ENCODE data around the gene IL31.

The IL31 gene

GRCh38 chr12:122138616-122139015 is 35.4 kb downstream of the IL31 start:
- Histone ChIP-seq H3K27ac (ENCODE audit: low read depth, low read length) (no peak overlapping the region), H3K36me3 (ENCODE audit: insufficient read depth, low read length) (no peaks in the 10 kb centered on the region), H2AFZ (ENCODE audit: low read length, unreplicated experiment) (no peak overlapping the region), H3K27me3 (ENCODE audit: insufficient read depth, low read length) (no peaks in the 10 kb centered on the region), H3K4me1 (ENCODE audit: control insufficient read depth, insufficient read depth, low read length, unreplicated experiment) (no peaks in the 10 kb centered on the region), H3K79me2 (ENCODE audit: control insufficient read depth, insufficient read depth, low read length, unreplicated experiment) (no peaks in the 10 kb centered on the region), H3K4me3 (ENCODE audit: low read depth, low read length) (no peak overlapping the region)

- Histone ChIP-seq H3K4me3 (ENCODE audit: low read depth, low read length) (no peak overlapping the region), H3K4me1 (ENCODE audit: control insufficient read depth, insufficient read depth, low read length, unreplicated experiment) (no peaks in the 10 kb centered on the region), H3K27ac (ENCODE audit: low read depth, low read length) (no peak overlapping the region), H3K36me3 (ENCODE audit: insufficient read depth, low read length) (no peaks in the 10 kb centered on the region), H2AFZ (ENCODE audit: low read length, unreplicated experiment) (no peak overlapping the region), H3K79me2 (ENCODE audit: control insufficient read depth, insufficient read depth, low read length, unreplicated experiment) (no peaks in the 10 kb centered on the region), H3K27me3 (ENCODE audit: insufficient read depth, low read length) (no peaks in the 10 kb centered on the region)
Observed at GRCh38 chr12:122138181-122138580, 35.8 kb downstream of the IL31 start.

GRCh38 chr12:122137681-122138080 is 36.3 kb downstream of the IL31 start:
- no peaks in the 10 kb centered on the region for H3K36me3 ChIP-seq (ENCODE audit: insufficient read depth, low read length)
- no peaks in the 10 kb centered on the region for H3K79me2 ChIP-seq (ENCODE audit: control insufficient read depth, insufficient read depth, low read length, unreplicated experiment)
- H3K4me3 ChIP-seq (ENCODE audit: low read depth, low read length): no peak overlapping the region
- no peak overlapping the region for H3K27ac ChIP-seq (ENCODE audit: low read depth, low read length)
- no peak overlapping the region for H2AFZ ChIP-seq (ENCODE audit: low read length, unreplicated experiment)
- H3K27me3 ChIP-seq (ENCODE audit: insufficient read depth, low read length): no peaks in the 10 kb centered on the region
- H3K4me1 ChIP-seq (ENCODE audit: control insufficient read depth, insufficient read depth, low read length, unreplicated experiment): no peaks in the 10 kb centered on the region

- Histone ChIP-seq H3K4me3 (ENCODE audit: low read depth, low read length) (no peak overlapping the region), H3K27ac (ENCODE audit: low read depth, low read length) (no peak overlapping the region), H3K79me2 (ENCODE audit: control insufficient read depth, insufficient read depth, low read length, unreplicated experiment) (no peaks in the 10 kb centered on the region), H3K4me1 (ENCODE audit: control insufficient read depth, insufficient read depth, low read length, unreplicated experiment) (no peaks in the 10 kb centered on the region), H2AFZ (ENCODE audit: low read length, unreplicated experiment) (no peak overlapping the region), H3K36me3 (ENCODE audit: insufficient read depth, low read length) (no peaks in the 10 kb centered on the region), H3K27me3 (ENCODE audit: insufficient read depth, low read length) (no peaks in the 10 kb centered on the region)
Observed at GRCh38 chr12:122137229-122137628, 36.8 kb downstream of the IL31 start.

GRCh38 chr12:122135437-122136031 is 38.5 kb downstream of the IL31 start:
- peaks cover 3% of the 10 kb centered on the region for H3K4me1 ChIP-seq (ENCODE audit: control insufficient read depth, insufficient read depth, low read length, unreplicated experiment)
- no peaks in the 10 kb centered on the region for H3K36me3 ChIP-seq (ENCODE audit: insufficient read depth, low read length)
- H2AFZ ChIP-seq (ENCODE audit: low read length, unreplicated experiment): no peak overlapping the region
- H3K27ac ChIP-seq (ENCODE audit: low read depth, low read length): no peak overlapping the region
- no peaks in the 10 kb centered on the region for H3K79me2 ChIP-seq (ENCODE audit: control insufficient read depth, insufficient read depth, low read length, unreplicated experiment)
- H3K4me3 ChIP-seq (ENCODE audit: low read depth, low read length): no peak overlapping the region
- no peaks in the 10 kb centered on the region for H3K27me3 ChIP-seq (ENCODE audit: insufficient read depth, low read length)

- Histone ChIP-seq H3K27ac (ENCODE audit: low read depth, low read length) (no peak overlapping the region), H3K4me3 (ENCODE audit: low read depth, low read length) (no peak overlapping the region), H3K79me2 (ENCODE audit: control insufficient read depth, insufficient read depth, low read length, unreplicated experiment) (no peaks in the 10 kb centered on the region), H3K36me3 (ENCODE audit: insufficient read depth, low read length) (peaks cover 6% of the 10 kb centered on the region; the same call in 1 of the 2 replicates), H2AFZ (ENCODE audit: low read length, unreplicated experiment) (no peak overlapping the region), H3K4me1 (ENCODE audit: control insufficient read depth, insufficient read depth, low read length, unreplicated experiment) (peaks cover 12% of the 10 kb centered on the region), H3K27me3 (ENCODE audit: insufficient read depth, low read length) (no peaks in the 10 kb centered on the region)
Observed at GRCh38 chr12:122133192-122133950, 40.6 kb downstream of the IL31 start.

GRCh38 chr12:122130150-122130549 is 43.9 kb downstream of the IL31 start:
- peak overlapping the region; percentile 69 for H3K27ac ChIP-seq (ENCODE audit: low read depth, low read length)
- no peak overlapping the region for H3K4me3 ChIP-seq (ENCODE audit: low read depth, low read length)
- no peak overlapping the region for H2AFZ ChIP-seq (ENCODE audit: low read length, unreplicated experiment)
- H3K36me3 ChIP-seq (ENCODE audit: insufficient read depth, low read length): peaks cover 12% of the 10 kb centered on the region; the same call in 1 of the 2 replicates
- no peaks in the 10 kb centered on the region for H3K27me3 ChIP-seq (ENCODE audit: insufficient read depth, low read length)
- H3K4me1 ChIP-seq (ENCODE audit: control insufficient read depth, insufficient read depth, low read length, unreplicated experiment): peaks cover 12% of the 10 kb centered on the region
- peaks cover 17% of the 10 kb centered on the region for H3K79me2 ChIP-seq (ENCODE audit: control insufficient read depth, insufficient read depth, low read length, unreplicated experiment)

GRCh38 chr12:122129131-122129530 is 44.9 kb downstream of the IL31 start:
- Histone ChIP-seq H3K27ac (ENCODE audit: low read depth, low read length) (no peak overlapping the region), H3K36me3 (ENCODE audit: insufficient read depth, low read length) (peaks cover 12% of the 10 kb centered on the region; the same call in 1 of the 2 replicates), H2AFZ (ENCODE audit: low read length, unreplicated experiment) (no peak overlapping the region), H3K4me1 (ENCODE audit: control insufficient read depth, insufficient read depth, low read length, unreplicated experiment) (peaks cover 12% of the 10 kb centered on the region), H3K79me2 (ENCODE audit: control insufficient read depth, insufficient read depth, low read length, unreplicated experiment) (peaks cover 25% of the 10 kb centered on the region), H3K4me3 (ENCODE audit: low read depth, low read length) (no peak overlapping the region), H3K27me3 (ENCODE audit: insufficient read depth, low read length) (no peaks in the 10 kb centered on the region)

GRCh38 chr12:122128481-122128880 is 45.5 kb downstream of the IL31 start:
- H3K27ac ChIP-seq (ENCODE audit: low read depth, low read length): no peak overlapping the region
- peaks cover 15% of the 10 kb centered on the region for H3K4me1 ChIP-seq (ENCODE audit: control insufficient read depth, insufficient read depth, low read length, unreplicated experiment)
- peaks cover 12% of the 10 kb centered on the region; the same call in 1 of the 2 replicates for H3K36me3 ChIP-seq (ENCODE audit: insufficient read depth, low read length)
- no peak overlapping the region for H2AFZ ChIP-seq (ENCODE audit: low read length, unreplicated experiment)
- H3K27me3 ChIP-seq (ENCODE audit: insufficient read depth, low read length): no peaks in the 10 kb centered on the region
- peaks cover 30% of the 10 kb centered on the region for H3K79me2 ChIP-seq (ENCODE audit: control insufficient read depth, insufficient read depth, low read length, unreplicated experiment)
- H3K4me3 ChIP-seq (ENCODE audit: low read depth, low read length): no peak overlapping the region

GRCh38 chr12:122127839-122128238 is 46.2 kb downstream of the IL31 start:
- H2AFZ ChIP-seq (ENCODE audit: low read length, unreplicated experiment): no peak overlapping the region
- H3K4me1 ChIP-seq (ENCODE audit: control insufficient read depth, insufficient read depth, low read length, unreplicated experiment): peaks cover 20% of the 10 kb centered on the region
- H3K79me2 ChIP-seq (ENCODE audit: control insufficient read depth, insufficient read depth, low read length, unreplicated experiment): peaks cover 33% of the 10 kb centered on the region
- no peaks in the 10 kb centered on the region for H3K27me3 ChIP-seq (ENCODE audit: insufficient read depth, low read length)
- H3K36me3 ChIP-seq (ENCODE audit: insufficient read depth, low read length): peaks cover 12% of the 10 kb centered on the region; the same call in 1 of the 2 replicates
- H3K27ac ChIP-seq (ENCODE audit: low read depth, low read length): no peak overlapping the region
- H3K4me3 ChIP-seq (ENCODE audit: low read depth, low read length): no peak overlapping the region

All from ACC112 (cell line).